CD14-positive monocyte (primary cell): ENCODE results near the gene SLC25A21. TPM values are rescaled to one million over a fixed set of nuclear protein-coding genes. Genes with fewer than 3 reads are reported as not detected.
A peak's percentile ranks its signal among the peaks of the same experiment; 100 is the strongest.

Experiments used
- DNase-seq, 3 donors: peaks; one replicate each; pipeline ENCODE4 v3.0.0-alpha.2; 2011 to 2022
- H2AFZ ChIP-seq: 2 replicates; pipeline ENCODE4 v1.6.0; 2012; ENCODE audit warnings: mild to moderate bottlenecking, low read depth, low read length, inconsistent platforms; ENCODE audit not compliant: insufficient read depth, poor library complexity, severe bottlenecking
- H3K27ac ChIP-seq, 2 donors: 1 replicate in 1 of 2; 2 replicates in 1 of 2; pipeline ENCODE4 v1.5.1; 2012 to 2013; ENCODE audit warnings: low read length in 2 of 2, control low read depth in 1 of 2, inconsistent platforms in 1 of 2, low read depth in 1 of 2, mild to moderate bottlenecking in 1 of 2
- H3K27me3 ChIP-seq, 2 donors: one replicate each; pipeline versions ENCODE4 v1.6.0 to v1.6.1; 2011 to 2013; ENCODE audit warnings: low read length in 2 of 2; ENCODE audit not compliant: control insufficient read depth in 2 of 2, insufficient read depth in 2 of 2
- H3K36me3 ChIP-seq, 2 donors: replicated peaks in 1 of 2; 1 replicate in 1 of 2; 2 replicates in 1 of 2; pipeline versions ENCODE4 v1.5.1 to v1.6.1; 2012 to 2013; ENCODE audit warnings: low read length in 2 of 2, control low read depth in 1 of 2, inconsistent platforms in 1 of 2, mild to moderate bottlenecking in 1 of 2; ENCODE audit not compliant: insufficient read depth in 2 of 2, control insufficient read depth in 1 of 2
- H3K4me1 ChIP-seq, 2 donors: 1 replicate in 1 of 2; 2 replicates in 1 of 2; pipeline versions ENCODE4 v1.5.1 to v1.6.1; 2012 to 2013; ENCODE audit warnings: low read length in 2 of 2, control low read depth in 1 of 2, inconsistent platforms in 1 of 2, mild to moderate bottlenecking in 1 of 2, moderate library complexity in 1 of 2; ENCODE audit not compliant: insufficient read depth in 2 of 2, control insufficient read depth in 1 of 2
- H3K4me2 ChIP-seq: replicated peaks from 2 replicates; pipeline ENCODE3; 2012; ENCODE audit warnings: low read length, moderate library complexity, mild to moderate bottlenecking; ENCODE audit not compliant: poor library complexity, severe bottlenecking; ENCODE audit errors: extremely low read depth
- H3K4me3 ChIP-seq, 3 experiments: fragments of 200-600 bp in 1 of 3; sonication (generic) in 1 of 3; replicated peaks in 1 of 3; 1 replicate in 2 of 3; 2 replicates in 1 of 3; pipeline ENCODE4 v1.5.1; 2011 to 2013; ENCODE audit warnings: low read length in 3 of 3, mild to moderate bottlenecking in 3 of 3, control low read depth in 2 of 3, low read depth in 2 of 3, inconsistent platforms in 1 of 3, moderate library complexity in 1 of 3
- H3K79me2 ChIP-seq: 2 replicates; pipeline ENCODE4 v1.6.0; 2012; ENCODE audit warnings: mild to moderate bottlenecking, control low read depth, inconsistent platforms, low read length, moderate library complexity; ENCODE audit not compliant: insufficient read depth
- H3K9ac ChIP-seq: 2 replicates; pipeline ENCODE4 v1.6.0; 2017; ENCODE audit warnings: low read length, mild to moderate bottlenecking; ENCODE audit not compliant: insufficient read depth, poor library complexity, severe bottlenecking
- H3K9me3 ChIP-seq, 2 donors: replicated peaks in 1 of 2; 1 replicate in 1 of 2; 2 replicates in 1 of 2; pipeline versions ENCODE4 v1.5.1 to v1.6.1; 2012 to 2013; ENCODE audit warnings: low read length in 2 of 2, control low read depth in 1 of 2; ENCODE audit not compliant: control insufficient read depth in 1 of 2, insufficient read depth in 1 of 2
- H4K20me1 ChIP-seq: 2 replicates; pipeline ENCODE4 v1.6.0; 2012; ENCODE audit warnings: mild to moderate bottlenecking, low read length, control low read depth, moderate library complexity; ENCODE audit not compliant: insufficient read depth
- H3K27ac Mint-ChIP-seq, 7 donors: one replicate each; pipeline ENCODE4 v1.8.0; 2020; ENCODE audit warnings: mild to moderate bottlenecking in 7 of 7, mixed read lengths in 7 of 7, moderate library complexity in 6 of 7, inconsistent platforms in 2 of 7
- H3K27me3 Mint-ChIP-seq, 3 donors: one replicate each; pipeline ENCODE4 v1.8.0; 2021 to 2022; ENCODE audit warnings: low read depth in 3 of 3, mild to moderate bottlenecking in 3 of 3, mixed read lengths in 3 of 3, moderate library complexity in 3 of 3, inconsistent platforms in 1 of 3
- H3K36me3 Mint-ChIP-seq, 2 donors: one replicate each; pipeline ENCODE4 v1.8.0; 2020; ENCODE audit warnings: mixed read lengths in 2 of 2, inconsistent platforms in 1 of 2, mild to moderate bottlenecking in 1 of 2
- H3K4me1 Mint-ChIP-seq: one replicate; pipeline ENCODE4 v1.8.0; 2020; ENCODE audit warnings: mild to moderate bottlenecking, mixed read lengths
- H3K4me3 Mint-ChIP-seq, 2 donors: one replicate each; pipeline ENCODE4 v1.8.0; 2020; ENCODE audit warnings: mild to moderate bottlenecking in 2 of 2, mixed read lengths in 2 of 2, moderate library complexity in 1 of 2
- H3K9me3 Mint-ChIP-seq, 7 donors: one replicate each; pipeline ENCODE4 v1.8.0; 2020 to 2022; ENCODE audit warnings: mixed read lengths in 7 of 7, mild to moderate bottlenecking in 6 of 7, moderate library complexity in 6 of 7, inconsistent platforms in 2 of 7
- WGBS: methylation state at CpG from one replicate; pipeline ENCODE4 v1.1.5; 2013; ENCODE audit warnings: missing lambda C conversion rate; ENCODE audit not compliant: insufficient coverage; 5-methylcytosine and 5-hydroxymethylcytosine counted together
- intact Hi-C, 2 donors: fragments of 100-400 bp; cut with micrococcal nuclease; formaldehyde crosslinking; loops; one replicate each; pipeline versions ENCODE4 v1.15.0 to v1.15.1; 2023
- polyA plus RNA-seq, 3 donors: library from polyadenylated mRNA; depleted of rRNA in 1 of 3; unstranded in 2 of 3; stranded (reverse) in 1 of 3; fragments of 300-500 nt in 2 of 3; fragments of >200 nt in 1 of 3; fragmentation: Illumina TruSeq in 2 of 3; gene quantifications; 1 replicate in 2 of 3; 2 replicates in 1 of 3; pipeline ENCODE4 v1.2.3, GENCODE V29; 2012 to 2021
- TF ChIP-seq, protein P1 (sequence below): fragments of 200-600 bp; IDR thresholded peaks from one replicate; pipeline ENCODE4 v1.8.0; 2022; ENCODE audit warnings: antibody characterized with exemption, mild to moderate bottlenecking

Gene SLC25A21
- polyA plus RNA-seq, 3 donors = not detected

DNA sequence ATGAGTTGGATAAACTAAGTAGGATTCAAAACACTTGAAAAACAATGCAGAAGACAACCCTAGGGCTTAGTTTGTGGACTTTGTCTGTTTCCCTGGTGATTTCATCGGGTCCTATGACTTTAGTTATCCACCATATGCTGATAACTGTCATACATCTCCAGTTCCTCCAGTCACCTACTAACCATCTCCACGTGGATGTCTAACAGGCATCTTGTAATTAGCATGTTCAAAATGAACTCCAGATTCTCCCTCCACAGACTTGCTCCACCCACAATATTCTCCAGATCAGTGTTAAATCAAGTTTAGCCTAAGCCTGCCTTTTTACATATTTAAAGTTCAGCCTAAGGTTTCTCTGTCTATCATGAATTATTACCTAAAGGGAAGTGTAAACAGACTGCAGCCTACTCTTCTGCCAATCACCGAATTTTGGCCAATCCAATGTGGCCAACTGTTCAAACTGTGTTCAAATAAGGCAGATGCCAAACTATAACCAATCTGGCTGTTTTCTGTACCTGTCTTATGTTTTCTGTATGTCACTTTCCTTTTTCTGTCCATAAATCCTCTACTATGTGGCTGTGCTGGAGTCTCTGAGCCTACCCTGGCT is 423.7 kb downstream of the SLC25A21 start:
- Histone ChIP-seq H3K79me2 (no peaks in the 10 kb centered on the region), H3K36me3 (no peaks in the 10 kb centered on the region), H3K27me3 (no peaks in the 10 kb centered on the region), H3K9ac (no peak overlapping the region), H3K4me2 (no peak overlapping the region), H3K9me3 (peaks cover 0 to 9% of the 10 kb centered on the region in 2 donors), H3K27ac (no peak overlapping the region), H4K20me1 (no peaks in the 10 kb centered on the region), H3K4me1 (no peaks in the 10 kb centered on the region), H3K4me3 (no peak overlapping the region), H2AFZ (no peak overlapping the region)
- no peak overlapping the region for H3K4me3 Mint-ChIP-seq
- TF ChIP-seq, protein P1, sequence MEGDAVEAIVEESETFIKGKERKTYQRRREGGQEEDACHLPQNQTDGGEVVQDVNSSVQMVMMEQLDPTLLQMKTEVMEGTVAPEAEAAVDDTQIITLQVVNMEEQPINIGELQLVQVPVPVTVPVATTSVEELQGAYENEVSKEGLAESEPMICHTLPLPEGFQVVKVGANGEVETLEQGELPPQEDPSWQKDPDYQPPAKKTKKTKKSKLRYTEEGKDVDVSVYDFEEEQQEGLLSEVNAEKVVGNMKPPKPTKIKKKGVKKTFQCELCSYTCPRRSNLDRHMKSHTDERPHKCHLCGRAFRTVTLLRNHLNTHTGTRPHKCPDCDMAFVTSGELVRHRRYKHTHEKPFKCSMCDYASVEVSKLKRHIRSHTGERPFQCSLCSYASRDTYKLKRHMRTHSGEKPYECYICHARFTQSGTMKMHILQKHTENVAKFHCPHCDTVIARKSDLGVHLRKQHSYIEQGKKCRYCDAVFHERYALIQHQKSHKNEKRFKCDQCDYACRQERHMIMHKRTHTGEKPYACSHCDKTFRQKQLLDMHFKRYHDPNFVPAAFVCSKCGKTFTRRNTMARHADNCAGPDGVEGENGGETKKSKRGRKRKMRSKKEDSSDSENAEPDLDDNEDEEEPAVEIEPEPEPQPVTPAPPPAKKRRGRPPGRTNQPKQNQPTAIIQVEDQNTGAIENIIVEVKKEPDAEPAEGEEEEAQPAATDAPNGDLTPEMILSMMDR = no peak
- no peaks in the 10 kb centered on the region for H3K4me1 Mint-ChIP-seq
- peaks cover 0 to 6% (median 5%) of the 10 kb centered on the region in 7 donors for H3K9me3 Mint-ChIP-seq
- 61% methylated on average over 2 of the region's 3 CpGs for WGBS
- no peak overlapping the region for H3K27ac Mint-ChIP-seq
- peaks cover 0 to 1% (median 0%) of the 10 kb centered on the region in 3 donors for H3K27me3 Mint-ChIP-seq
- no peak for DNase-seq
- no peaks in the 10 kb centered on the region for H3K36me3 Mint-ChIP-seq
- intact Hi-C loops = no loop called here

- intact Hi-C loops = no loop called here
- Histone ChIP-seq H2AFZ (no peak overlapping the region), H3K27ac (no peak overlapping the region), H3K9ac (no peak overlapping the region), H3K79me2 (no peaks in the 10 kb centered on the region), H3K4me1 (no peaks in the 10 kb centered on the region), H3K27me3 (no peaks in the 10 kb centered on the region), H3K4me2 (no peak overlapping the region), H4K20me1 (no peaks in the 10 kb centered on the region), H3K36me3 (no peaks in the 10 kb centered on the region), H3K9me3 (peaks cover 0 to 5% of the 10 kb centered on the region in 2 donors), H3K4me3 (no peak overlapping the region)
- Mint-ChIP-seq H3K9me3 (peaks cover 0 to 8% (median 4%) of the 10 kb centered on the region in 7 donors), H3K4me3 (no peak overlapping the region), H3K36me3 (no peaks in the 10 kb centered on the region), H3K4me1 (no peaks in the 10 kb centered on the region), H3K27ac (no peak overlapping the region), H3K27me3 (no peaks in the 10 kb centered on the region)
- DNase-seq = no peak
- 56% methylated on average over 4 of the region's 8 CpGs for WGBS
- TF ChIP-seq, protein P1 = peak; percentile 48
Measured at GRCh38 chr14:36747411-36748184, 424.8 kb downstream of the SLC25A21 start.
